Small intestine (tissue), 7 donors: ENCODE results near the gene COQ8B. TPM values are rescaled to one million over a fixed set of nuclear protein-coding genes. Genes with fewer than 3 reads are reported as not detected.
A peak's percentile ranks its signal among the peaks of the same experiment; 100 is the strongest.
"Not testable (repeated sequence)": the region's sequence is repeated elsewhere in the genome, so short reads cannot be mapped to it uniquely, and the experiment has no call there.

Source experiments
- DNase-seq, 2 donors: peaks; one replicate each; pipeline versions ENCODE4 v3.0.0 to v3.0.0-alpha.2; 2013
- FAIRE-seq: peaks from 2 replicates; lab custom pipeline; 2012; peaks lifted over from hg19 to GRCh38; lab: Jason Lieb, UNC
- H3K27ac ChIP-seq, 3 donors: one replicate each; pipeline ENCODE4 v1.5.1; 2013; ENCODE audit warnings: low read length in 2 of 3, mild to moderate bottlenecking in 2 of 3, control low read depth in 1 of 3, inconsistent platforms in 1 of 3, low read depth in 1 of 3, moderate library complexity in 1 of 3
- H3K27me3 ChIP-seq, 3 donors: one replicate each; pipeline ENCODE4 v1.6.1; 2013; ENCODE audit warnings: low read length in 3 of 3, inconsistent platforms in 1 of 3; ENCODE audit not compliant: control insufficient read depth in 3 of 3, insufficient read depth in 3 of 3
- H3K36me3 ChIP-seq, 3 donors: one replicate each; pipeline ENCODE4 v1.6.1; 2013; ENCODE audit warnings: low read length in 3 of 3, inconsistent platforms in 1 of 3, low read depth in 1 of 3, mild to moderate bottlenecking in 1 of 3, moderate library complexity in 1 of 3; ENCODE audit not compliant: control insufficient read depth in 3 of 3, insufficient read depth in 2 of 3
- H3K4me1 ChIP-seq, 3 donors: one replicate each; pipeline ENCODE4 v1.6.1; 2013; ENCODE audit warnings: low read length in 2 of 3, inconsistent platforms in 1 of 3, low read depth in 1 of 3, mild to moderate bottlenecking in 1 of 3, moderate library complexity in 1 of 3; ENCODE audit not compliant: control insufficient read depth in 3 of 3, insufficient read depth in 2 of 3
- H3K4me3 ChIP-seq, 3 donors: one replicate each; pipeline ENCODE4 v1.5.1; 2013; ENCODE audit warnings: low read length in 3 of 3, control low read depth in 1 of 3, inconsistent platforms in 1 of 3, low read depth in 1 of 3, mild to moderate bottlenecking in 1 of 3, moderate library complexity in 1 of 3
- H3K9me3 ChIP-seq, 2 donors: one replicate each; pipeline ENCODE4 v1.6.1; 2013; ENCODE audit warnings: low read depth in 1 of 2, low read length in 1 of 2; ENCODE audit not compliant: control insufficient read depth in 2 of 2, insufficient read depth in 1 of 2
- WGBS, 3 donors: extraction: QIAGEN DNeasy Blood & Tissue Kit; methylation state at CpG; one replicate each; pipeline ENCODE4 v1.1.7; 2013; 5-methylcytosine and 5-hydroxymethylcytosine counted together
- polyA plus RNA-seq, 4 donors: library from polyadenylated mRNA; stranded (reverse) in 3 of 4; unstranded in 1 of 4; fragments of 200-250 nt in 3 of 4; fragments of 120-200 nt in 1 of 4; gene quantifications; one replicate each; pipeline versions ENCODE4 v1.2.1 to v1.2.3, GENCODE V29; 2013
- donor health status: healthy with polysubstance abuse.
- donor health status: control.
- donor health status: control.
- donor health status: Bipolar disorder and iron deficiency.
- donor health status: healthy.

Gene COQ8B
- polyA plus RNA-seq, 4 donors = 29.2 to 45.5 (median 42.8) TPM

DNA sequence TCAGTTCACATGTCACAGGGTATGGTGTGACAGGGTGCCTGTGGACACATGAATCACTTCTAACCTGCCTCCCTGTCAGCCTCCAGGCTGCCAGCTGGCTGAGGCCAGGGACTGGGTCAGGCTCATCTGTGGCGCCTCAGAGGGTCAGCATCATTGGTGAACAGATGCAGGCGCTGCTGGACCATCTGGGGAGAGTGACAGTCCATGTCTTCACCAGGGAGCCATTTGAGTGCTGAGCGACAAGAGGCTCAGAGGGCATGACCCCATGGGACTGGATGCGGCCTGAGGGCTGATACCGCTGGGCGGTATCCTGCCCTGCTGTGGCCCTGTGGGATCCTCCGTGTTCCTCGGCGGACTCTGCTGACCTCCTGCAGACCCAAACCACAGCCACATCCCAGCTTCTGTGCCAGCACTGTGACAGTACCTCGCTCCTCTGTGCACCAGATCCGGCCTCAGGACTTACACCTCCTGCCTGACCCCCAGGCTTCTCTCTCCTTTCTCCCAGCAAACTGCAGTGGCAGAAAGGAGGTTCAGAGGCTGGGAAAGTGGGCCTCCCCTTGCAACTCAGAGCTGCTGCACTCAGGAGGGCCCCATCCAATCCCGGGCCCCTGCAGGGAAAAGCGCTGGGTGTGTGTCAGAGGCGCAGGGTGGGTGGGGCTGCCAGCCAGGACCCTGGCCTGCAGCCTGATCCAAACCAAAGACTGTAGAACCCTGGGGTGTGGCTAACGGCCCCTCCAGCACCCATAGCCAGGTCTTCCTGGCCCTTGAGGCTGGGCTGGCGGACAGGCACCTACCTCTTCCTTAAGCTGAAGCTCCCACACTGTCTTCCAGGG lies 23.4 kb upstream of the COQ8B start:
- Histone ChIP-seq H3K4me3 (no peak overlapping the region), H3K27ac (peak overlapping the region in 1 of 3 donors; percentile 33), H3K9me3 (no peaks in the 10 kb centered on the region), H3K4me1 (peaks cover 0 to 12% (median 0%) of the 10 kb centered on the region in 3 donors), H3K36me3 (peaks cover 0 to 88% (median 9%) of the 10 kb centered on the region in 3 donors), H3K27me3 (no peaks in the 10 kb centered on the region)
- DNase-seq (no peak), FAIRE-seq (no peak)
- WGBS, 3 donors = 81 to 85% (median 82%) methylated on average over 16 of the region's 16 CpGs

GRCh38 chr19:40739030-40739839 lies 22.5 kb upstream of the COQ8B start:
- Histone ChIP-seq H3K36me3 (peaks cover 0 to 94% (median 9%) of the 10 kb centered on the region in 3 donors), H3K4me3 (no peak overlapping the region), H3K9me3 (no peaks in the 10 kb centered on the region), H3K27me3 (no peaks in the 10 kb centered on the region), H3K27ac (peak overlapping the region in 2 of 3 donors; percentile 22), H3K4me1 (peaks cover 0 to 12% (median 0%) of the 10 kb centered on the region in 3 donors)
- no peak for FAIRE-seq
- 53 to 72% (median 61%) methylated on average over 22 of the region's 22 CpGs for WGBS, 3 donors
- peak in 1 of 2 donors; percentile 63 for DNase-seq

DNA sequence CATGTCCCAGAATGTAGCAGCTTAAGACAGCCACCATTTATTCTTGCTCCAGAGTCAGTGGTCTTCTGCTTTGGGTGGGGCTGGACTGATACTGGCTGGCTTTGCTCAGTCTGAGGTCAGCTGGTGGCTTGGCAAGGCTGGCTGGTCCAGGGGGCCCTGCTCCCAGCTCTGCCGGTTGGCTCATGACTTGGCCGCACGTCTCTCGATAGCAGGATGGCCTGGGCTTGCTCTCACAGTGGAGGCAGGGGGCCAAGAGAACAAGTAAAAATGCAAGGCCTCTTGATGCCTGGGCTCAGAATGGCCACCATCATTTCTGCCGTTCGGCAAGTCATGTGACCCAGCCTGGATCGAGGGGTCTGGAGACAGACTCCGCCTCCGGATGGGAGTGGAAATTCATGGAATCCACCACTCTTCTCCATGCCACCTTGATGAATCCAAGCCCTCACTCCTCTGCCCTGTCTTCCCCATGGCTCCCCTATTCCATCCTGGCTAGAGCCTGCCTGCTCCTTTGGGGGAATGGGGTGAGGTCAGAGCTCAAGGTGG lies 20.5 kb upstream of the COQ8B start:
- no peak overlapping the region for H3K4me3 ChIP-seq
- no peaks in the 10 kb centered on the region for H3K27me3 ChIP-seq
- 86 to 92% (median 92%) methylated on average over 9 of the region's 9 CpGs for WGBS, 3 donors
- H3K4me1 ChIP-seq = peaks cover 0 to 12% (median 0%) of the 10 kb centered on the region in 3 donors
- peak overlapping the region in 1 of 3 donors; percentile 3 for H3K27ac ChIP-seq
- H3K36me3 ChIP-seq = peaks cover 2 to 91% (median 11%) of the 10 kb centered on the region in 3 donors
- FAIRE-seq (no peak), DNase-seq (no peak)
- H3K9me3 ChIP-seq = no peaks in the 10 kb centered on the region

DNA sequence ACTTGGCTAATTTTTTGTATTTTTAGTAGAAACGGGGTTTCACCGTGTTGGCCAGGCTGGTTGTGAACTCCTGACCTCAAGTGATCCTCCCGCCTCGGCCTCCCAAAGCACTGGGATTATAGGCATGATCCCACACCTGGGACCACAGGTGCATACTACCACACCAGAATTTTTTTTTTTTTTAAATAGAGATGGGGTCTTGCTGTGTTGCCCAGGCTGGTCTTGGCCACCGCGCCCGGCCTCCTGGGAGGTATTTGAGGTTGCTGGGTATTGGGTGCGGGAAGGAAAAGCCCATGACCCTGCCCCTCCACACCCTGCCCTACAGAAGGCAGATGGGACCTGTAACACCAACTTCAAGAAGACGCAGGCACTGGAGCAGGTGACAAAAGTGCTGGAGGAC lies 20.0 kb upstream of the COQ8B start:
- FAIRE-seq (no peak), DNase-seq (no peak)
- Histone ChIP-seq H3K36me3 (peaks cover 2 to 91% (median 10%) of the 10 kb centered on the region in 3 donors), H3K27ac (peak overlapping the region in 1 of 3 donors; percentile 1), H3K4me3 (no peak overlapping the region), H3K9me3 (no peaks in the 10 kb centered on the region), H3K27me3 (no peaks in the 10 kb centered on the region), H3K4me1 (peaks cover 0 to 12% (median 0%) of the 10 kb centered on the region in 3 donors)
- WGBS, 3 donors = 79 to 91% (median 85%) methylated on average over 7 to 9 of the region's 9 CpGs

DNA sequence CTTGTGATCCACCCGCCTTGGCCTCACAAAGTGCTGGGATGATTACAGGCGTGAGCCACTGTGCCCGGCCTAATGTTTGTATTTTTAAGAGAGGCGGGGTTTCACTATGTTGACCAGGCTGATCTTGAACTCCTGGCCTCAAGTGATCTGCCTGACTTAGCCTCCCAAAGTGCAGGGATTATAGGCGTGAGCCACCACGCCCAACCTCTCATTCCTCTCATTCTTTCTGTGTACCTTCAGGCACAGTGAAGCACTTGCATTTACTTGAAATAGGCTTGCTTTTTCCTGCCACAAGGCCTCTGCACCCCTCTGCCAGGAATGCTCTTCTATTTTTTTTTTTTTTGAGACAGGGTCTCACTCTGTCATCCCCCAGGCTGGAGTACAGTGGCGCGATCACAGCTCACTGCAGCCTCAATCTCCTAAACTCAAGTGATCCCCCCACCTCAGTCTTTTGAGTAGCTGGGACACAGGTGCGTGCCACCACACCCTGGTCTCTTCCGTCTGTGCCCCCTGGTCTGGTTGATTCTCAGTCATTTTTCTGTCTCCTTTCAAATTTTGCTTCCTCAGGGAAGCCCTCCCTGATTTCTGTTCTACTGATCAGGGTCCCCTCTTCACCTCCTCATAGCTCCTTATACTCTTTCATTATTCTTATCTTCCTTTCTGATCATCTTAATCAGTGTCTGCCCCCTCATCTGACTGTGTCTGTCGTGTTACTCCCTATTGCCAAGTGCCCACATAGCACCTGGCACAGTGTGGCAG lies 18.5 kb upstream of the COQ8B start:
- Histone ChIP-seq H3K4me1 (peaks cover 0 to 12% (median 0%) of the 10 kb centered on the region in 3 donors), H3K4me3 (no peak overlapping the region), H3K36me3 (peaks cover 11 to 91% (median 19%) of the 10 kb centered on the region in 3 donors), H3K27ac (peak overlapping the region; percentile 42 to 67 (median 63)), H3K27me3 (no peaks in the 10 kb centered on the region), H3K9me3 (no peaks in the 10 kb centered on the region)
- WGBS, 3 donors = 61 to 84% (median 71%) methylated on average over 11 of the region's 11 CpGs
- DNase-seq = peak in 1 of 2 donors; percentile 79
- no peak for FAIRE-seq

DNA sequence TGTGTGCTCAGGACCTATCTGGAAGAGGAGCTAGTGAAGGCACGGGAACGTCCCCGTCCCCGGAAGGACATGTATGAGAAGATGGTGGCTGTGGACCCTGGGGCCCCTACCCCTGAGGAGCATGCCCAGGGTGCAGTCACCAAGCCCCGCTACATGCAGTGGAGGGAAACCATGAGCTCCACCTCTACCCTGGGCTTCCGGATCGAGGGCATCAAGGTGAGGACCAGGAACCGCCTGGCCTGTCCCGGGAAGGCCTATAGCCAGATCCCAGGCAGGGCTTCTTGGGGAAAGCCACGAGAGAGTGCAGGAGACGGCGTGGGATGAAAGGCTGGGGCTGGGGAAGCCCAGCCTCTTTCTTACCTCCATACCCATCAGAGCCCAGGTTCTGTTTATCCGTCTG lies 16.5 kb upstream of the COQ8B start:
- Histone ChIP-seq H3K4me1 (peaks cover 0 to 12% (median 0%) of the 10 kb centered on the region in 3 donors), H3K9me3 (no peaks in the 10 kb centered on the region), H3K27me3 (no peaks in the 10 kb centered on the region), H3K36me3 (peaks cover 16 to 91% (median 20%) of the 10 kb centered on the region in 3 donors), H3K27ac (no peak overlapping the region), H3K4me3 (no peak overlapping the region)
- FAIRE-seq (no peak), DNase-seq (no peak)
- WGBS, 3 donors = 90 to 94% (median 94%) methylated on average over 13 of the region's 13 CpGs

DNA sequence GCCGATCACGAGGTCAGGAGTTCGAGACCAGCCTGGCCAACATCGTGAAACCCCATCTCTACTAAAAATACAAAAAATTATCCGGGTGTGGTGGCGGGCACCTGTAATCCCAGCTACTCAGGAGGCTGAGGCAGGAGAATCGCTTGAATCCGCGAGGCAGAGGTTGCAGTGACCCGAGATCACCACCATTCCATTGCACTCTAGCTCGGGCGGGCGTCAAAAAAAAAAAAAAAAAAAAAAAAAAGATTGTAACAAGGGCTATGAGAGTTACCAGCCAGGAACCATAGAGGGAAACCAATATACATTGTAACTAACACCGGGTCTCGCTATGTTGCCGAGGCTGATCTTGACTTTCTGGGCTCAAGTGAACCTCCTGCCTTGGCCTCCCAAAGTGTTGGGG lies 15.6 kb upstream of the COQ8B start:
- Histone ChIP-seq H3K4me1 (peaks cover 0 to 12% (median 0%) of the 10 kb centered on the region in 3 donors), H3K36me3 (peaks cover 20 to 94% (median 23%) of the 10 kb centered on the region in 3 donors)
- not testable (repeated sequence) for H3K4me3 ChIP-seq, FAIRE-seq, H3K9me3 ChIP-seq, H3K27ac ChIP-seq, H3K27me3 ChIP-seq, DNase-seq
- 95 to 98% (median 96%) methylated on average over 14 to 16 of the region's 16 CpGs for WGBS, 3 donors
